Suprapubic skin (tissue), 2 donors: ENCODE data around the gene CDSN.

Source experiments
- EP300 ChIP-seq: sonication (generic); formaldehyde crosslinking; IDR thresholded peaks from one replicate; pipeline ENCODE4 v1.6.1; 2017; ENCODE audit warnings: antibody characterized with exemption
- POLR2A ChIP-seq, 2 donors: fragments of 450-650 bp; IDR thresholded peaks; one replicate each; pipeline ENCODE4 v1.6.1; 2017; ENCODE audit warnings: antibody characterized with exemption in 2 of 2, mild to moderate bottlenecking in 2 of 2, moderate library complexity in 2 of 2

GRCh38 chr6:31154436-31154835 is 34.2 kb upstream of the CDSN start:
- no peak for TF ChIP-seq POLR2A (IDR thresholded peaks at IDR 0.05)
- no peak for TF ChIP-seq EP300
